DLD1 (cell line): ENCODE results near the gene COASY.

Experiments
- in situ Hi-C: cut with HindIII; loops from 2 replicates; pipeline ENCODE4 v1.10.0; 2017; ENCODE audit warnings: low sequenced_read_pairs

Gene COASY

GRCh38 chr17:42561897-42562387 lies at the start of gene COASY:
Gene COASY (plus strand): TSS chr17:42562148. CDS start chr17:42562623, 475 bp downstream.
- in situ Hi-C loops, result no loop called here

- in situ Hi-C loops, result loop anchor here (25.0 kb wide), 1 partner anchor 200 kb away; no protein-coding TSS in a partner anchor
Measured at GRCh38 chr17:42512246-42512645, 49.7 kb upstream of the COASY start.

DNA sequence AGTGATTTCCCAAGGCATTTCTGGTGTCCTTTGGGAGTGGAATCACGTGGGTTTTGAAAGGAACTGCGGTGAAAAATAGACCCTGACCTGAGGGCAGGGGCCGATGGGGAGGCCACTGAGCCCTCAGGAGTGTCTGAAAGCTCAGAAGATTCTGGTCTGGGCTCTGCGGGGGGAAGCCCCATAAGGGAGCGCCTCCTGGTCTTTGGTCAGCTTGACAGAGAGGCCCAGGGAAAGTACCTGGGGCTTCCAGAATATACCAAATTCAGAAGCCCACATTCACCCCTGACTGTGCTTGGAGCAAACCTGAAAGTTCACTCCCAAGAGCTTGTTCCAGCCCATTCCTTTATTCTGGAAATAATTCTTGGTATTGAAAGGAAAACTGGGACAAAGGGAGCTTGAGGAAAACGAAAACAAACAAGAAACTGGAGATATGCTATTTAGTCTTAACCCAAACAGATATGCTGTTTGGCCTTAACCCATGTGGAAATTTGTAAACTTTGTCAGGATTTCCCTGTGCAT lies 49.2 kb upstream of the COASY start:
- in situ Hi-C loops, result loop anchor here (25.0 kb wide), 1 partner anchor 200 kb away; no protein-coding TSS in a partner anchor

- in situ Hi-C loops, result loop anchor here (25.0 kb wide), 1 partner anchor 201 kb away; no protein-coding TSS in a partner anchor
Measured at GRCh38 chr17:42513686-42514085, 48.3 kb upstream of the COASY start.

- in situ Hi-C loops, result loop anchor here (25.0 kb wide), 1 partner anchor 202 kb away; no protein-coding TSS in a partner anchor
Measured at GRCh38 chr17:42514279-42514678, 47.7 kb upstream of the COASY start.

DNA sequence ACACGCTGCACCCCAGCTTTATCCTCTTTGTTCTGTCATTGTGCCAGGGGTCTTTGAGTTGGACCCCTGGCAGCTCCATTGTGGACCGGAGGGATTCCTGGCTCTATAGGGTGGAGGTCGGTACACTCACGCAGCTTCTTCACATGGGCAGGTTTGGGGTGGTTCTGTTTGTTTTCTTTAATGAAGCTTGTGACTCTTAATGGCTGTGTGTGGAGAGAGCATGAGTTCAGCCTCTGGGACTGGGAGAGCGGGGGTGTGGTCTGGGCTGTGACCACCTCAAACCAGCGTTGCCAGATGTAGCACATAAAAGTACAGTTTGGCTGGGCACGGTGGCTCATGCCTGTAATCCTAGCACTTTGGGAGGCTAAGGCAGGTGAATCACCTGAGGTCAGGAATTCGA lies 47.1 kb upstream of the COASY start:
- in situ Hi-C loops, result loop anchor here (25.0 kb wide), 1 partner anchor 203 kb away; no protein-coding TSS in a partner anchor

- in situ Hi-C loops, result loop anchor here (25.0 kb wide), 1 partner anchor 205 kb away; no protein-coding TSS in a partner anchor
Measured at GRCh38 chr17:42517516-42517915, 44.4 kb upstream of the COASY start.

DNA sequence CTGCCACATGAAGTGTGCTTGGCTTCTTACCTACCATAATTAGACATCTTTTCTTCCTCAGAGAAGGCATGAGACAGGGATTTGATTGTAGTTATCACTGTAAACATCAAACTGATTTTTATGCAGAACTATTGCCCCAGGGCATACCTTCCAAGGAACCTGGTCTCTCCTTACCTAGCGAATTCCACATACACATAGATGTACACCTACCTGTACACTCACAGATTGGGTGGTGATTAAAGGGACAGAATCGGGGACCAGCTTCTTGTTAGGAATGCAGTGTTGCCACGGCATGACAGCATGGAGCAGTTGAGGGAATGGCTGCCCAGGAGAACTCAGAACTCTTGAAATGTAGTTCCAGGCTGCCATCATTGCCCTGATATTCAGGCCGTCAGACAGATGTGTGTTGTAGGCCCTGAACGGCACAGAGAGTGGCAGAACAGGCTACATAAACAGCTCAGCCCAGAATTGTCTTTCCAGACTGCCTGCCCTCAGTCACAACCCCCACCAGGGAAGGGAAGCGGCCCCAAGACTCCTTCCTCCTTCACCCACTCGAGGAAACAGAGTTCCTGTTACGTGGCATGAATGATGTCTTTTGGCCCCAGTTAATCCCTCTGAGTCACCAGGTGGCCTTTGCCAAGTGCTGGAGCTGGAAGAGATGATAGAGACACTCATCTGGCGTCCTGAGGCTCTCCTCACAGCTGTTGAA lies 43.7 kb upstream of the COASY start:
- in situ Hi-C loops, result loop anchor here (25.0 kb wide), 1 partner anchor 206 kb away; no protein-coding TSS in a partner anchor

- in situ Hi-C loops, result loop anchor here (25.0 kb wide), 1 partner anchor 207 kb away; no protein-coding TSS in a partner anchor
Measured at GRCh38 chr17:42518755-42519545, 43.0 kb upstream of the COASY start.

DNA sequence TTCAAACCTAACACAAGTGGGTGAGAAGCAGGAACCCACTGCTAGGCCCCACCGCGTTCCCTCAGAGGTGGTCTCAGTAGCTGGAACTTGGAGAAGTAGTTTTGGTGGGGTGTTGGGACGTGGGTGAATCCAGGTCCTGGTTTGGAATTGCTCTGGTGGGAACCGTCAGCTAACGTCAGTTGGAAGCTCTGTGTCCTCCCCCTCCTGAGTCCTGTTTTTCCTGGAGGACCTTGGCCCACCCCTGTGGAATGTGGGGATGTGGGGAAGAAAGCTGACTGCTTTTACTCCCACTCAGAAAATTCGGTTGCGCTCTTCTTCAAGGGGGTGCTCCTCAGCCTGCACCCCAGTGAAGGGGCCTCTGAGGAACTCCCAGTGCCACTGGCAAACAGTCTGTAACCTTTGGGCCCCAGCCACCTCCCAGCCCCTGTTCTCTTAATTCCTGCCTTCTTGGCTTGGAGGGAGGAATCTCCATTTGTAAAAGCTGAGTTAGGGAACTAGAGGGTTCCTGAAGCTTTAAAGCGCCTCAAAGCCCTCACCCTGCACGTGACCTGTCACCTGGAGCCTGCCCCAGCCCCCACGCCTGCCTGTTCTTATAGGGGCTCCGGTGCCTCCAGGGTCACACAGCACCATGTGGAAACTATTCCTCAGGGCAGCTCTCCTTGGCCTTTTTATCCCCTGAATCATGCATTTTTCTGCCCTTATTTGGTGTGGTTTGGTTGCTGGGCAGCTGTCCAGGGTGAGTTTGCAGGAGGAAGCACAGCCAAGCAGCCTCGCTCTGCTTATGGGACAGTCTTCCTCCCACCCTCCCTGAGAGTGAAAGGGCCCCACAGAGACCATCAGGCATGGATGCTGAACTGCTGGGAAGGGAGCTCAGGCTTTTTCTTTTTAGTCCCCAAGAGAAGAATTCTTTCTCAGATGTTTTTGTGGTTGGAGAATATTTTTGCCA lies 42.1 kb upstream of the COASY start:
- in situ Hi-C loops, result loop anchor here (25.0 kb wide), 1 partner anchor 208 kb away; no protein-coding TSS in a partner anchor

GRCh38 chr17:42520540-42520951 lies 41.4 kb upstream of the COASY start:
- in situ Hi-C loops, result loop anchor here (25.0 kb wide), 1 partner anchor 208 kb away; no protein-coding TSS in a partner anchor

GRCh38 chr17:42521036-42521435 lies 40.9 kb upstream of the COASY start:
- in situ Hi-C loops, result loop anchor here (25.0 kb wide), 1 partner anchor 209 kb away; no protein-coding TSS in a partner anchor

GRCh38 chr17:42521666-42522262 lies 40.2 kb upstream of the COASY start:
- in situ Hi-C loops, result loop anchor here (25.0 kb wide), 1 partner anchor 209 kb away; no protein-coding TSS in a partner anchor

DNA sequence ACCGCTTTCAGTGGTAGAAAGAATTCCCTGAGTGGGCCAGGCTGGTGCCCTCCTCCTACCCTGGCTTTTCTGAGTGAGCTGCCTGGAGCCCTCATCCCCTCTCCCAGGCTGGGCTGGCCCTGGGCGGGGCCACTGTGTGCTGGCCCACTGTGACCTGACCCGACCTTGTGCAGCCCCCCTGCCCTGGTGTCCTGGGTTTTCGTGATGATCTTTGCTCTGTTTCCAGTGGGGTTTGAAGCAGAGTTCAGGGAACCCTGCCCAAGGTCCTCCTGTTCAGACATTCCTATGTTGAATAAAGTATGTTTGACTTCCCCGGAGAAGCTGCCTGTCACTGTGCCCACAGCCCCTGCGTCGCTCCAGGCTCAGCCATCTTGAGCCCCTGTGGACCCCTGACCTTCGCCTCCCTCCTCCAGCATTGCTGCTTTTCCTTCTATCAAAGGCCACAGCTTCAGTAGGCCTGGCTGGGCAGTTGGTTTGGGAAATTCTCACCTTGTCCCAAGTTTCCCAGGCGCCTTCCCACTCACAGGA lies 39.6 kb upstream of the COASY start:
- in situ Hi-C loops, result loop anchor here (25.0 kb wide), 1 partner anchor 210 kb away; no protein-coding TSS in a partner anchor

- in situ Hi-C loops, result loop anchor here (25.0 kb wide), 1 partner anchor 211 kb away; no protein-coding TSS in a partner anchor
Measured at GRCh38 chr17:42522798-42523278, 39.1 kb upstream of the COASY start.

DNA sequence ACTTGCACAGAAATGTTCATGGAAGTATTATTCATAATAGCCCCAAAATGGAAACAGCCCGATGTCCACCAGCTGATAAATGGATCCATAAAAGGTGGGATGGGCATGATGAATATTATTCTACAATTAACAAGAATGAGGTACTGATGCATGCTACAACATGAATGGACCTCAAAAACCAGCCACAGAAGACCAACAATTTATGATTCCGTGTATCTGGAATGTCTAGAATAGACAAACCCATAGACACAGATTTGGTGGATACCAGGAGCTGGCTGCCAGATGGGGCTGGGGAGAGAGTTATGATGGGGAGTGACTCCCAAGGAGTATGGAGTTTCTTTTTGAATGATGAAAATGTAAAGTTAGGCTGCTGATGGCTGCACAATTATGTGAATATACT lies 36.7 kb upstream of the COASY start:
- in situ Hi-C loops, result no loop called here

DNA sequence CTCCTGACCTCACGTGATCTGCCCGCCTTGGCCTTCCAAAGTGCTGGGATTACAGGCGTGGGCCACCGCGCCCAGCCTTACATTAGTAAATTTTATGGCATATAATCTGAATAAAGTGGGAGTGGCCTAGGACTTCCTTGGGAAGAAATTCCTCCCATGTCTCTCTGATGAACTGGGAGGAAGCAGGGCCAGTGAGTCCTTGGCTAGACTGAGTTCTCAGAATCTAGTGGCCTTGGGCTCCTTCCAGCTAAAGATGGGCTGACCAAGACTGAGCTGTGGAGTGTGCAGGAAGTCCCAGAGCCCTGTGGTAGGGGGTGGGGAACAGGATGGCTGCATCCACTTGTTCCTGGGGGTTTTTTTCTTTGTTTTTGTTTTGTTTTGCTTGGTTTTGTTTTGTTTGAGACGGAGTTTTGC lies 35.9 kb upstream of the COASY start:
- in situ Hi-C loops, result no loop called here

GRCh38 chr17:42527932-42528331 lies 34.0 kb upstream of the COASY start:
- in situ Hi-C loops, result no loop called here

- in situ Hi-C loops, result no loop called here
Measured at GRCh38 chr17:42529061-42529460, 32.9 kb upstream of the COASY start.
